Activated CD8-positive, alpha-beta T cell treated with anti-CD3 and anti-CD28 coated beads, Interleukin-2, amount 10 ng/mL, durations not matched to agents 7 days and 5 days (primary cell): ENCODE results near the gene SLC47A1. TPM values are rescaled to one million over a fixed set of nuclear protein-coding genes. Genes with fewer than 3 reads are reported as not detected.

Experiments used
- ATAC-seq: fragments of 150-1000 bp; cut with Tn5 transposase; one replicate; pipeline ENCODE4 v1.10.0; 2021; ENCODE audit warnings: moderate library complexity
- CTCF ChIA-PET: fragments of 350-600 bp; sonication (Branson Sonifier 250); formaldehyde crosslinking; loops from one replicate; lab custom pipeline; 2021; ENCODE audit warnings: antibody characterized with exemption; lab: Charles Lee
- POLR2A ChIA-PET: fragments of 350-600 bp; sonication (Branson Sonifier 250); formaldehyde crosslinking; loops from one replicate; lab custom pipeline; 2021; ENCODE audit warnings: antibody characterized with exemption; lab: Charles Lee
- DNase-seq: peaks from one replicate; pipeline ENCODE4 v3.0.0-alpha.2; 2020
- H3K27ac Mint-ChIP-seq: one replicate; pipeline ENCODE4 v1.8.0; 2021; ENCODE audit warnings: mild to moderate bottlenecking, mixed read lengths
- H3K27me3 Mint-ChIP-seq: one replicate; pipeline ENCODE4 v1.8.0; 2021; ENCODE audit warnings: low read depth, mixed read lengths
- H3K36me3 Mint-ChIP-seq: one replicate; pipeline ENCODE4 v1.8.0; 2021; ENCODE audit warnings: low read depth, mixed read lengths
- H3K4me1 Mint-ChIP-seq: one replicate; pipeline ENCODE4 v1.8.0; 2021; ENCODE audit warnings: low read depth, mixed read lengths
- H3K4me3 Mint-ChIP-seq: one replicate; pipeline ENCODE4 v1.8.0; 2021; ENCODE audit warnings: mild to moderate bottlenecking, mixed read lengths
- H3K9me3 Mint-ChIP-seq: one replicate; pipeline ENCODE4 v1.8.0; 2022; ENCODE audit warnings: mixed read lengths; ENCODE audit not compliant: insufficient read depth
- total RNA-seq, 2 experiments: library from RNA; stranded (reverse); gene quantifications; one replicate each; pipeline ENCODE4 v1.2.3, GENCODE V29; 2021

SLC47A1 gene
- total RNA-seq, 2 experiments from 2014 or later: not detected

- H3K36me3 Mint-ChIP-seq: no peaks in the 10 kb centered on the region
- ATAC-seq (no peak), DNase-seq (no peak)
- CTCF ChIA-PET: no interaction called here
- POLR2A ChIA-PET: no interaction called here
- no peak overlapping the region for H3K27ac Mint-ChIP-seq
- H3K4me1 Mint-ChIP-seq: no peaks in the 10 kb centered on the region
- no peaks in the 10 kb centered on the region for H3K9me3 Mint-ChIP-seq
- H3K27me3 Mint-ChIP-seq: peaks cover 14% of the 10 kb centered on the region
- no peak overlapping the region for H3K4me3 Mint-ChIP-seq
Observed at GRCh38 chr17:19583871-19584270, 50.2 kb downstream of the SLC47A1 start.

DNA sequence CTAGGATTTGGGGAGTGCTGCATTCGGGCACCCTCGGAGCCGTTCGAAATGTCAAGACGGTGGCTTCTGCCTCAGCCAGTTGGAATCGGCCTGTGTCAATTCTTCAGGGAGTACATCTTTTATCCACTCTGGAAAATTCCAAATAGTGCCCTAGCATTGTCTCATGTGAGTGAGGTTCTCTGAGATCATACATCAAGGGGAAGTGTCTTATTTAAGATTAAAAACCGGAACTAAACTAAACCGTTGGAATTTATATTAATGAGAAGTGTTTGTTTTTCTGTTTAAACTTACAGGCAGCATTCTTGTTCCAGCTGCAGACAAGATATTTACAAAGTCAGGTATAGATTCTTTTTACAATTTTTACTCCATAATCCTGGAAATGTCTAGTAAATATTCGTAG is 56.8 kb downstream of the SLC47A1 start:
- H3K4me1 Mint-ChIP-seq: no peaks in the 10 kb centered on the region
- CTCF ChIA-PET: no interaction called here
- H3K9me3 Mint-ChIP-seq: no peaks in the 10 kb centered on the region
- no peaks in the 10 kb centered on the region for H3K36me3 Mint-ChIP-seq
- POLR2A ChIA-PET: no interaction called here
- no peaks in the 10 kb centered on the region for H3K27me3 Mint-ChIP-seq
- ATAC-seq (no peak), DNase-seq (no peak)
- no peak overlapping the region for H3K4me3 Mint-ChIP-seq
- H3K27ac Mint-ChIP-seq: no peak overlapping the region

- H3K4me3 Mint-ChIP-seq: no peak overlapping the region
- no peaks in the 10 kb centered on the region for H3K4me1 Mint-ChIP-seq
- H3K9me3 Mint-ChIP-seq: no peaks in the 10 kb centered on the region
- no peaks in the 10 kb centered on the region for H3K27me3 Mint-ChIP-seq
- ATAC-seq (no peak), DNase-seq (no peak)
- H3K27ac Mint-ChIP-seq: no peak overlapping the region
- ChIA-PET CTCF (no interaction called here), POLR2A (no interaction called here)
- H3K36me3 Mint-ChIP-seq: no peaks in the 10 kb centered on the region
Observed at GRCh38 chr17:19590912-19591551, 57.4 kb downstream of the SLC47A1 start.

DNA sequence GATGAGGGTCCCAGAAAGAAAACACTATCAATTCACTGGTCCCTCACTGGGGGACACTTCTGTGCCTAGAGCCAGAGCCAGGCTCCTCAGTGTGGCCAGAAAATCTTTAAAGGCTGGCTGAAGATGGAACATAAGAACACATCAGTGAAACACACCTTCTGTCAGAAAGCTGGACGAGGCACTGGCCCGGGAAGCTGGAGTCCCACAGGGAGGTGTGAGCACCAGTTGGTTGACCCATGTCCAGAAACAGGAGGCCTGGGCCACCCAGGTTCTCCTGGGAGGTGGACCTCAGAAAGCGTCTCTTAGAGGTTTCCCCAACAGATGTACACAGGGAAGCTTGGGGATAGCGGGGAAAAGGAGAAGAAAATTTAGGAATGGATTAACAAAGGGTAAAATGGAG is 58.7 kb downstream of the SLC47A1 start:
- POLR2A ChIA-PET: no interaction called here
- CTCF ChIA-PET: no interaction called here
- no peaks in the 10 kb centered on the region for H3K9me3 Mint-ChIP-seq
- H3K4me1 Mint-ChIP-seq: no peaks in the 10 kb centered on the region
- DNase-seq (no peak), ATAC-seq (no peak)
- no peaks in the 10 kb centered on the region for H3K36me3 Mint-ChIP-seq
- no peak overlapping the region for H3K4me3 Mint-ChIP-seq
- H3K27ac Mint-ChIP-seq: no peak overlapping the region
- H3K27me3 Mint-ChIP-seq: no peaks in the 10 kb centered on the region

- no peaks in the 10 kb centered on the region for H3K9me3 Mint-ChIP-seq
- POLR2A ChIA-PET: no interaction called here
- CTCF ChIA-PET: no interaction called here
- H3K27me3 Mint-ChIP-seq: no peaks in the 10 kb centered on the region
- H3K27ac Mint-ChIP-seq: no peak overlapping the region
- DNase-seq (no peak), ATAC-seq (no peak)
- H3K4me3 Mint-ChIP-seq: no peak overlapping the region
- no peaks in the 10 kb centered on the region for H3K36me3 Mint-ChIP-seq
- no peaks in the 10 kb centered on the region for H3K4me1 Mint-ChIP-seq
Observed at GRCh38 chr17:19596869-19597268, 63.2 kb downstream of the SLC47A1 start.

DNA sequence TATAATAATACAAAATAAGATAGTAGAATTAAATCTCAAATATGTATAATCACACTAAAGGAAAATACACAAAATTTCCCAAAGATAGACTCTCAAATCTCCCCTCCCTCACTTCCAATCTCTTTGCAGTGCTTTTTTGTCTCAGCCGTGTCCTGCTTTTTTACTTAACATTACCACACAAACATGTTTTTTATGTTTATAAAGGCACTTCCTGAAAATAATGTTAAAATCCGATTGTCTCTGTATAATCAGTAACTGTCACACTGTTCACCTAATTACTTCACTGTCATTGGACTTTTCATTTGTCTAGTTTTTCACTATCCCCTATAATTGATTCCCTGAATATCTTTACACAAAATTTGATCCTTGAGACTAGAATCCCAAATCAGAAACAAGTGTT is 76.7 kb downstream of the SLC47A1 start:
- H3K27ac Mint-ChIP-seq: no peak overlapping the region
- H3K4me3 Mint-ChIP-seq: no peak overlapping the region
- ATAC-seq: no peak
- H3K4me1 Mint-ChIP-seq: no peaks in the 10 kb centered on the region
- DNase-seq: no peak
- CTCF ChIA-PET: no interaction called here
- no peaks in the 10 kb centered on the region for H3K36me3 Mint-ChIP-seq
- H3K9me3 Mint-ChIP-seq: no peaks in the 10 kb centered on the region
- POLR2A ChIA-PET: no interaction called here
- peaks cover 3% of the 10 kb centered on the region for H3K27me3 Mint-ChIP-seq

DNA sequence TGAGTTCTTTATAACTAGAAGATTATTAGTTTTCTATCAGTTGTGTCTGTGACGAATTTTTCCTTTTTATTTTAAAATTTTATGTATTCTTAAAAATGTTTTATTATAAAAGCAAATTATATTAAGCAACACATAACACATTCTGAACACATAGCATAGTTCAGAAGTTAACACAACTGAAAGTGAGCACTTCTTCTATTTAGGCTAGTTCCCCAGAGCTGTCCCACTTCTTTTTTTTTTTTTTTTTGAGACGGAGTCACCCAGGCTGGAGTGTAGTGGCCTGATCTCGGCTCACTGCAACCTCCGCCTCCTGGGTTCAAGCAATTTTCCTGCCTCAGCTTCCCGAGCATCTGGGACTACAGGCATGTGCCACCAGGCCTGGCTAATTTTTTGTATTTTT is 77.2 kb downstream of the SLC47A1 start:
- DNase-seq: no peak
- CTCF ChIA-PET: interaction anchor here (1.3 kb wide), 1 partner anchor 134 kb away, joined by 3 read pairs; no protein-coding TSS in a partner anchor
- H3K4me3 Mint-ChIP-seq: no peak overlapping the region
- no peak for ATAC-seq
- no peak overlapping the region for H3K27ac Mint-ChIP-seq
- peaks cover 3% of the 10 kb centered on the region for H3K27me3 Mint-ChIP-seq
- POLR2A ChIA-PET: no interaction called here
- H3K9me3 Mint-ChIP-seq: no peaks in the 10 kb centered on the region
- no peaks in the 10 kb centered on the region for H3K36me3 Mint-ChIP-seq
- no peaks in the 10 kb centered on the region for H3K4me1 Mint-ChIP-seq

DNA sequence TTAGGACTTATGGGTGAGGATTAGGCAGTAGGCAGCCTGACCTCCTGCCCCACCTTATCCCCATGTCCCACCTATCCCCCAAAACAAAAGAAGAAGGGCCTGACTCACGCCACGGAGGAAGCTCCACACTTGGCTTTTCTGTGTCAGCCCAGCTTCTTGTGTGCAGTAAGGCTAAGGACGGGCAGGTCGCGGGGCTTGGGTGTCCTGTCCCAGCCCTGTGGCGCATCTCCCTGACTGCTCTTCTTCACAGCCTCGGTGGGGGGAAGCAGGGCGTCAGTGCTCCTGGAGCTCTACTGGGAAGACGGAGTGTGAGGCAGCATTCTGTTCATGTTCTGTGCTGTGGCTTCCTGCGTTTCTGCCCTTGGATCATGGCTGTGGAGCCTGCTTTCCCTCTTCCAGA is 80.3 kb downstream of the SLC47A1 start:
- H3K27me3 Mint-ChIP-seq: peaks cover 5% of the 10 kb centered on the region
- peaks cover 15% of the 10 kb centered on the region for H3K9me3 Mint-ChIP-seq
- H3K4me1 Mint-ChIP-seq: no peaks in the 10 kb centered on the region
- CTCF ChIA-PET: no interaction called here
- DNase-seq (no peak), ATAC-seq (no peak)
- no peaks in the 10 kb centered on the region for H3K36me3 Mint-ChIP-seq
- no peak overlapping the region for H3K27ac Mint-ChIP-seq
- no peak overlapping the region for H3K4me3 Mint-ChIP-seq
- POLR2A ChIA-PET: no interaction called here

GRCh38 chr17:19614900-19615299 is 81.2 kb downstream of the SLC47A1 start:
- ATAC-seq (no peak), DNase-seq (no peak)
- no peaks in the 10 kb centered on the region for H3K4me1 Mint-ChIP-seq
- peaks cover 3% of the 10 kb centered on the region for H3K27me3 Mint-ChIP-seq
- H3K9me3 Mint-ChIP-seq: peaks cover 24% of the 10 kb centered on the region
- ChIA-PET POLR2A (no interaction called here), CTCF (no interaction called here)
- H3K27ac Mint-ChIP-seq: no peak overlapping the region
- H3K36me3 Mint-ChIP-seq: peaks cover 6% of the 10 kb centered on the region
- H3K4me3 Mint-ChIP-seq: no peak overlapping the region

DNA sequence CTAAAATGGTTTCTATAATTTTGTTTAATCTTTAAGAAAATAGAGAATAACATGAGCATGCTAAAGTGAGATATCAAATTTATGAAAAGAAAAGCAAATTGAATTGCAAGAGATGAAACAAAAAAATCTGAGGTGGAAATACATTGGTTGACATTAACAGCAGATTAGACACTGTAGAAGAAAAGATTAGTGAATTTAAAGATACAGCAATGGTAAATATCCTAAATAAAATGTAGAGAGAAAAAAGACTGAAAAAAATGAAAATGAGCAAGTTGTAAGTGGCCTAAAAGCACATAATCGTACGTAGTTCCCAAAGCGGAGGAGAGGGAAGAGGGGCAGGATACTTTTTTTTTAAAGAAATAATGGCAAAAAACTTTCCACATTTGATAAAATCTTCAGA is 84.4 kb downstream of the SLC47A1 start:
- no peaks in the 10 kb centered on the region for H3K4me1 Mint-ChIP-seq
- H3K27ac Mint-ChIP-seq: no peak overlapping the region
- peaks cover 7% of the 10 kb centered on the region for H3K36me3 Mint-ChIP-seq
- CTCF ChIA-PET: no interaction called here
- no peak for ATAC-seq
- DNase-seq: no peak
- no peak overlapping the region for H3K4me3 Mint-ChIP-seq
- peaks cover 3% of the 10 kb centered on the region for H3K27me3 Mint-ChIP-seq
- POLR2A ChIA-PET: no interaction called here
- peaks cover 26% of the 10 kb centered on the region for H3K9me3 Mint-ChIP-seq

- peaks cover 7% of the 10 kb centered on the region for H3K36me3 Mint-ChIP-seq
- peaks cover 4% of the 10 kb centered on the region for H3K27me3 Mint-ChIP-seq
- POLR2A ChIA-PET: no interaction called here
- no peaks in the 10 kb centered on the region for H3K4me1 Mint-ChIP-seq
- peaks cover 26% of the 10 kb centered on the region for H3K9me3 Mint-ChIP-seq
- H3K4me3 Mint-ChIP-seq: no peak overlapping the region
- DNase-seq: no peak
- no peak overlapping the region for H3K27ac Mint-ChIP-seq
- no peak for ATAC-seq
- CTCF ChIA-PET: interaction anchor here (1.4 kb wide), 1 partner anchor 27 kb away, joined by 3 read pairs; no protein-coding TSS in a partner anchor
Observed at GRCh38 chr17:19619705-19620325, 86.2 kb downstream of the SLC47A1 start.

- peaks cover 7% of the 10 kb centered on the region for H3K27me3 Mint-ChIP-seq
- POLR2A ChIA-PET: no interaction called here
- no peaks in the 10 kb centered on the region for H3K4me1 Mint-ChIP-seq
- peaks cover 26% of the 10 kb centered on the region for H3K9me3 Mint-ChIP-seq
- ATAC-seq (no peak), DNase-seq (no peak)
- CTCF ChIA-PET: no interaction called here
- H3K4me3 Mint-ChIP-seq: no peak overlapping the region
- peaks cover 7% of the 10 kb centered on the region for H3K36me3 Mint-ChIP-seq
- no peak overlapping the region for H3K27ac Mint-ChIP-seq
Observed at GRCh38 chr17:19621697-19622096, 88.0 kb downstream of the SLC47A1 start.
